ENCODE results near the gene RUNDC1. TPM values are rescaled to one million over a fixed set of nuclear protein-coding genes. Genes with fewer than 3 reads are reported as not detected.
"Not testable (repeated sequence)": the region's sequence is repeated elsewhere in the genome, so short reads cannot be mapped to it uniquely, and the experiment has no call there.

RUNDC1 gene
- total RNA-seq, 4 donors from 2014 or later, result 12.6 to 16.0 (median 13.0) TPM

DNA sequence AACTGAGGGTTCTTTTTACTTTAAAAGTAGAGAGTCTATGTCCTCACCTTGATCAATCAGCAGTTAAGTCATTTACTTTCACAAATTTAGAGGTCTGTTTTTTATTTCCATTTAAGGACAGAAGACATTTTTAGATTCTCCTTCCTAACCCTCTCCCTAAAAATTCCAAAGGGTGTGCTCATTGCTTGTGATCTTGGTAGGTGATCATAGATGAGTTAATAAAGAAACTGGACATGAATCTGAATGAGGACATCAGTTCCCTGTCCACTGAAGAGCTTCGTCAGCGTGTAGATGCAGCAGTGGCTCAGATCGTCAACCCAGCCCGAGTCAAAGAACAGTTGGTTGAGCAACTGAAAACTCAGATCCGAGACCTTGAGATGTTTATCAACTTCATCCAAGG is 8.8 kb downstream of the RUNDC1 start:
- 96% methylated on average over 5 of the region's 5 CpGs for WGBS, 2 donors
- no peak for TF ChIP-seq CTCF (IDR thresholded peaks at IDR 0.05)
- TF ChIP-seq POLR2A (IDR thresholded peaks at IDR 0.05), result no peak
- DNase-seq (ENCODE audit: low spot score in 2 of 2), result no peak
- intact Hi-C loops (cut with DNase I; ENCODE audit: low total_unique reads), result no loop called here
- H3K4me3 ChIP-seq (ENCODE audit: low read depth, poor library complexity, severe bottlenecking), result no peak overlapping the region

DNA sequence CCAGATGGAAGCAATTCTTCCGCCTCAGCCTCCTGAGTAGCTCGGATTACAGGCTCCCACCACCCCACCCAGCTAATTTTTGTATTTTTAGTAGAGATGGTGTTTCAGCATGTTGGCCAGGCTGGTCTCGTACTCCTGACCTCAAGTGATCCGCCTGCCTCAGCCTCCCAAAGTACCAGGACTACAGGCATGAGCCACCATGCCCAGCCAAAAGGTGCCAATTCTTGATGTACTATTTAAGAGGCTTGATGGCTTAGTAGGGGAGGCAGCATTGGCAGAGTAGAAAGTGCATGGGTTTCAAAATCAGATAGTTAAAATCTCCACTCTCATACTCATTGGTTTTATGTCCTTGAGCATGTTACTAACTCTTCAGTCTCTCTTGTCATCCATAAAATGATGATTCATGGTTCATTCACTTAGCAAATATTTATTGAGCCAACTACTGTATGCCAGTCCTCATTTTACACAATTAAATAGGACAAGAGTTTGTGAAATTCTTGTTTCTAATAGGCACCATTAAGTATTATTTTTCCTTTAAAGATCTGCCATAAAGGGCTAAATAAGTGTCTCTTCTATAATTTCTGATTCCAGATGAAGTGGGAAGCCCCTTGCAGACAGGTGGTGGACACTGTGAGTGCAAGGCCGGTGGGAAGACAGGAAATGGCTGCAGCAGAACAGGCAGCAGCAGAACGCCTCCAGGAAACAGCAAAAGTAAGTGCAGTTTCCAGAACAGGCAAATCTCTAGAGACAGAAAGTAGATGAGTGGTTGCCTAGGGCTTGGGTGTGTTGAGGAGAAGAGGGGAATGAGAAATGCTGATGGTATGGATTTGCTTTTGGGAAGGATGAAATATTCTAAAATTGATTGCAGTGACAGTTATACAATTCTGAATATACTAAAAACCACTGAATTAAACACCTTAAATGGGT is 9.6 kb downstream of the RUNDC1 start:
- intact Hi-C loops (cut with DNase I; ENCODE audit: low total_unique reads), result no loop called here
- 82 to 90% methylated on average over 6 of the region's 6 CpGs for WGBS, 2 donors
- DNase-seq (ENCODE audit: low spot score in 2 of 2), result no peak
- H3K4me3 ChIP-seq (ENCODE audit: low read depth, poor library complexity, severe bottlenecking), result no peak overlapping the region
- no peak for TF ChIP-seq POLR2A (IDR thresholded peaks at IDR 0.05)
- TF ChIP-seq CTCF (IDR thresholded peaks at IDR 0.05), result no peak

DNA sequence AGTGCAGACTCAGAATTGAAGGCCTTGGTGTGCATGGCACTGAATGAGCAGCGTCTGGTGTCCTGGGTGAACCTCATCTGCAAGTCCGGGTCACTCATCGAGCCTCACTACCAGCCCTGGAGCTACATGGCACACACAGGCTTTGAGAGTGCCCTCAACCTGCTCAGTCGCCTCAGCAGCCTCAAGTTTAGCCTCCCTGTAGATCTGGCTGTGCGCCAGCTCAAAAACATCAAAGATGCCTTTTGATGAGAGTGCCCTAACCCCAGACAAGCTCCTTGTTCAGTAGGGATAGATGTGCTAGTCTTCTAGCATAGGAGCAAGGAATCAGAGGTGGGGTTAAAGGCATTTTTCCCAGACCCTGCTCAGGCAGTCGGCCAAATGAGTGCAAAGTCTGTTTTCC is 11.1 kb downstream of the RUNDC1 start:
- TF ChIP-seq CTCF (IDR thresholded peaks at IDR 0.05), result no peak
- no peak for TF ChIP-seq POLR2A (IDR thresholded peaks at IDR 0.05)
- H3K4me3 ChIP-seq (ENCODE audit: low read depth, poor library complexity, severe bottlenecking), result no peak overlapping the region
- 91 to 95% methylated on average over 6 of the region's 6 CpGs for WGBS, 2 donors
- no peak for DNase-seq (ENCODE audit: low spot score in 2 of 2)
- intact Hi-C loops (cut with DNase I; ENCODE audit: low total_unique reads), result no loop called here

DNA sequence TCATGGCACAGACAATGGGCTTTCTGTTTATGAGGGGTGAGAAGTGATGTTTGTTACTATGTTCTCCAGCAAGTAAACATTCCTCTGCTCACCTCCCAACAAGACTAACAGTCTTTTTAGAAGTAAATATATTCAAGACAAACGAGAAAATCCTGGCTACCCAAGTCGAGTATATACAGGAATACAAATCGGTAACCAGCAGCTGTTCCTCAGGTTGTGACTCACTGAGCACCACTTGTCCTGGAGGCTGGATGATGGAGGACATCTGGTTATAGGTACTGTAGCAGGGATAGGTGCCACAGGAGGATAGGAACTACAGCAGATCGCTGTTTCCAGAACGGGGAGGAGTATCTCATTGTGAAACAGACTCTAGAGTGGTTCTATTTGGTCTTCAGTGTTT is 12.5 kb downstream of the RUNDC1 start:
- no peak for DNase-seq (ENCODE audit: low spot score in 2 of 2)
- 71 to 85% methylated on average over 5 of the region's 5 CpGs for WGBS, 2 donors

GRCh38 chr17:42993913-42994312 is 13.5 kb downstream of the RUNDC1 start:
- WGBS, 2 donors, result 85 to 86% methylated on average over 10 of the region's 10 CpGs
- intact Hi-C loops (cut with DNase I; ENCODE audit: low total_unique reads); H3K4me3 ChIP-seq (ENCODE audit: low read depth, poor library complexity, severe bottlenecking): not testable (repeated sequence)

More for the DNA sequence above, 12.5 kb downstream of the RUNDC1 start:
- TF ChIP-seq POLR2A (IDR thresholded peaks at IDR 0.05) (no peak), CTCF (IDR thresholded peaks at IDR 0.05) (no peak)
- no peak overlapping the region for H3K4me3 ChIP-seq (ENCODE audit: low read depth, poor library complexity, severe bottlenecking)
- intact Hi-C loops (cut with DNase I; ENCODE audit: low total_unique reads), result no loop called here

GRCh38 chr17:42997390-42997983 is 17.1 kb downstream of the RUNDC1 start:
- no peak overlapping the region for H3K4me3 ChIP-seq (ENCODE audit: low read depth, poor library complexity, severe bottlenecking)
- 24 to 39% methylated on average over 5 of the region's 5 CpGs for WGBS, 2 donors
- intact Hi-C loops (cut with DNase I; ENCODE audit: low total_unique reads), result loop anchor here (5.0 kb wide), 1 partner anchor 150 kb away; no protein-coding TSS in a partner anchor
- TF ChIP-seq POLR2A (IDR thresholded peaks at IDR 0.05), result no peak
- no peak for TF ChIP-seq CTCF (IDR thresholded peaks at IDR 0.05)
- no peak for DNase-seq (ENCODE audit: low spot score in 2 of 2)

More at GRCh38 chr17:42993913-42994312, 13.5 kb downstream of the RUNDC1 start:
- DNase-seq (ENCODE audit: low spot score in 2 of 2), result not testable (repeated sequence)

All from lower leg skin (tissue), 4 donors.